ENCODE data around the gene NCOA4. TPM values are rescaled to one million over a fixed set of nuclear protein-coding genes. Genes with fewer than 3 reads are reported as not detected.

Gene NCOA4
- total RNA-seq, 1 experiment from 2014 or later: 61.7 TPM

- no peak for DNase-seq
- POLR2A ChIA-PET (ENCODE audit: unreplicated experiment): no interaction called here
- BruUV-seq (replicated peaks): no TSS peak
- no peaks in the 10 kb centered on the region for H3K9me2 ChIP-seq (replicated peaks; ENCODE audit: low read length)
- TF ChIP-seq EZH2 (IDR thresholded peaks at IDR 0.05; ENCODE audit: low read length, unreplicated experiment) (no peak), EZH2phosphoT487 (IDR thresholded peaks at IDR 0.05; ENCODE audit: borderline replicate concordance, low read length) (no peak)
- TF ChIP-seq, protein P1, sequence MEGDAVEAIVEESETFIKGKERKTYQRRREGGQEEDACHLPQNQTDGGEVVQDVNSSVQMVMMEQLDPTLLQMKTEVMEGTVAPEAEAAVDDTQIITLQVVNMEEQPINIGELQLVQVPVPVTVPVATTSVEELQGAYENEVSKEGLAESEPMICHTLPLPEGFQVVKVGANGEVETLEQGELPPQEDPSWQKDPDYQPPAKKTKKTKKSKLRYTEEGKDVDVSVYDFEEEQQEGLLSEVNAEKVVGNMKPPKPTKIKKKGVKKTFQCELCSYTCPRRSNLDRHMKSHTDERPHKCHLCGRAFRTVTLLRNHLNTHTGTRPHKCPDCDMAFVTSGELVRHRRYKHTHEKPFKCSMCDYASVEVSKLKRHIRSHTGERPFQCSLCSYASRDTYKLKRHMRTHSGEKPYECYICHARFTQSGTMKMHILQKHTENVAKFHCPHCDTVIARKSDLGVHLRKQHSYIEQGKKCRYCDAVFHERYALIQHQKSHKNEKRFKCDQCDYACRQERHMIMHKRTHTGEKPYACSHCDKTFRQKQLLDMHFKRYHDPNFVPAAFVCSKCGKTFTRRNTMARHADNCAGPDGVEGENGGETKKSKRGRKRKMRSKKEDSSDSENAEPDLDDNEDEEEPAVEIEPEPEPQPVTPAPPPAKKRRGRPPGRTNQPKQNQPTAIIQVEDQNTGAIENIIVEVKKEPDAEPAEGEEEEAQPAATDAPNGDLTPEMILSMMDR (conservative IDR thresholded peaks at IDR 0.05; ENCODE audit: low read depth, low read length): no peak
- no peaks in the 10 kb centered on the region for H3K36me3 ChIP-seq (ENCODE audit: low read depth, low read length)
- H3K79me2 ChIP-seq (ENCODE audit: low read length): no peaks in the 10 kb centered on the region
- H3K4me2 ChIP-seq (ENCODE audit: low read length): 0 out of 2 replicates have a peak overlapping the region, but pooled peaks have one; percentile 7
- H3K9ac ChIP-seq (ENCODE audit: low read length): no peak overlapping the region
- intact Hi-C loops (cut with micrococcal nuclease): no loop called here
- CTCF ChIA-PET: no interaction called here
- no peak overlapping the region for H3K4me3 ChIP-seq (ENCODE audit: low read length)
- no peak overlapping the region for H3K27ac ChIP-seq (ENCODE audit: low read length)
- H4K20me1 ChIP-seq (ENCODE audit: low read length): no peaks in the 10 kb centered on the region
- 0 out of 2 replicates have a peak, but pooled peaks cover 4% of the 10 kb centered on the region for H3K4me1 ChIP-seq (ENCODE audit: insufficient read depth, low read length)
- ATAC-seq: no peak
- H2AFZ ChIP-seq (ENCODE audit: low read length): peak overlapping the region; percentile 13; the same call in 1 of the 2 replicates
- H3K9me3 ChIP-seq (ENCODE audit: low read length): no peaks in the 10 kb centered on the region
- H3K27me3 ChIP-seq (ENCODE audit: low read length): no peaks in the 10 kb centered on the region
- H3F3A ChIP-seq (ENCODE audit: low read length, unreplicated experiment): no peaks in the 10 kb centered on the region
Measured at GRCh38 chr10:46052791-46053375, 22.5 kb upstream of the NCOA4 start.

DNA sequence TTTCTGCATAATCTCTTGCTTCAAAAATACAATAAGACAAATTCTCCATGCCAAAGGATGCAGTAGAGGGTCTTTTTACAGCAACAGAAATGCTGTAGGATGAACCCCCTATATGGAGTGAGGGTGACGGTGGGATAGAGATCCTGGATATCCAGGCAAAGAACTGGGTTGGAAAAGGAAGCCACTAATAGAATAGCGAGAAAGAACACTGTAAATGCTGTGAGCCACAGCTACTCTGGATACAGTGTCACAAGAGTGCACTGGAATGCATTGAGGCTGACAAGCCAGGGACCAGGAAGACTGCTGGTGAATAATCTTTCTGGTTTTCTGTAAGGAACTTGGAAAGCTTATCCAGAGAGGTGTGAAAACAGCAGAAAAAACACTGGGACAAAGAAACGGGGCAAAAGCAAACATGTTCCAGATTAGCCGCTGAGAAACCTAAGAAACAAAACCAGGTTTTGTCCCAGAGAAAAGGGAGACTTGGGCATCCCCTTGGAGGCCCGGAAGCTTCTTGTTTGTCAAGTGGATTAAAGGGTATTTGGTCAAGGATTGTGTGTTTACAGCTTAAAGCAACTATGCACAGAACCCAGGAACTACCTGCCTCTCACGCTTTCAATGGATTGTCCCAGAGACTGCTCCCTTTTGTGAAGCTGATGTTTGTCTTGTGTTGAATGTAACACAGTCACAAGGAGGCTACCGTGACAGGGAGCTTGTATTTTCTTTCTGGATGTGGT lies 21.8 kb upstream of the NCOA4 start:
- H4K20me1 ChIP-seq (ENCODE audit: low read length): no peaks in the 10 kb centered on the region
- no peak overlapping the region for H3K4me3 ChIP-seq (ENCODE audit: low read length)
- H3K27me3 ChIP-seq (ENCODE audit: low read length): no peaks in the 10 kb centered on the region
- TF ChIP-seq, protein P1 (conservative IDR thresholded peaks at IDR 0.05; ENCODE audit: low read depth, low read length): no peak
- TF ChIP-seq EZH2phosphoT487 (IDR thresholded peaks at IDR 0.05; ENCODE audit: borderline replicate concordance, low read length) (no peak), EZH2 (IDR thresholded peaks at IDR 0.05; ENCODE audit: low read length, unreplicated experiment) (no peak)
- H2AFZ ChIP-seq (ENCODE audit: low read length): peak overlapping the region; percentile 13; the same call in 1 of the 2 replicates
- no peaks in the 10 kb centered on the region for H3K36me3 ChIP-seq (ENCODE audit: low read depth, low read length)
- no TSS peak for BruUV-seq (replicated peaks)
- peak overlapping the region; percentile 7; the same call in 1 of the 2 replicates for H3K4me2 ChIP-seq (ENCODE audit: low read length)
- H3K9me2 ChIP-seq (replicated peaks; ENCODE audit: low read length): no peaks in the 10 kb centered on the region
- H3K9ac ChIP-seq (ENCODE audit: low read length): no peak overlapping the region
- ChIA-PET CTCF (interaction anchor here (0.5 kb wide), 1 partner anchor 23 kb away, joined by 3 read pairs; no protein-coding TSS in a partner anchor), POLR2A (ENCODE audit: unreplicated experiment) (no interaction called here)
- peak; percentile 68 for ATAC-seq
- H3K27ac ChIP-seq (ENCODE audit: low read length): no peak overlapping the region
- H3F3A ChIP-seq (ENCODE audit: low read length, unreplicated experiment): no peaks in the 10 kb centered on the region
- H3K4me1 ChIP-seq (ENCODE audit: insufficient read depth, low read length): 0 out of 2 replicates have a peak, but pooled peaks cover 4% of the 10 kb centered on the region
- peak; percentile 33 for DNase-seq
- H3K79me2 ChIP-seq (ENCODE audit: low read length): no peaks in the 10 kb centered on the region
- no peaks in the 10 kb centered on the region for H3K9me3 ChIP-seq (ENCODE audit: low read length)
- intact Hi-C loops (cut with micrococcal nuclease): no loop called here
